Activated CD8-positive, alpha-beta T cell treated with anti-CD3 and anti-CD28 coated beads, Interleukin-2, amount 10 ng/mL, durations not matched to agents 7 days and 5 days (primary cell): ENCODE measurements around the gene FCER1G. TPM values are rescaled to one million over a fixed set of nuclear protein-coding genes. Genes with fewer than 3 reads are reported as not detected.

Experiments
- ATAC-seq: fragments of 150-1000 bp; cut with Tn5 transposase; one replicate; pipeline ENCODE4 v1.10.0; 2021; ENCODE audit warnings: moderate library complexity
- CTCF ChIA-PET: fragments of 350-600 bp; sonication (Branson Sonifier 250); formaldehyde crosslinking; loops from one replicate; lab custom pipeline; 2021; ENCODE audit warnings: antibody characterized with exemption; lab: Charles Lee
- POLR2A ChIA-PET: fragments of 350-600 bp; sonication (Branson Sonifier 250); formaldehyde crosslinking; loops from one replicate; lab custom pipeline; 2021; ENCODE audit warnings: antibody characterized with exemption; lab: Charles Lee
- DNase-seq: peaks from one replicate; pipeline ENCODE4 v3.0.0-alpha.2; 2020
- H3K27ac Mint-ChIP-seq: one replicate; pipeline ENCODE4 v1.8.0; 2021; ENCODE audit warnings: mild to moderate bottlenecking, mixed read lengths
- H3K27me3 Mint-ChIP-seq: one replicate; pipeline ENCODE4 v1.8.0; 2021; ENCODE audit warnings: low read depth, mixed read lengths
- H3K36me3 Mint-ChIP-seq: one replicate; pipeline ENCODE4 v1.8.0; 2021; ENCODE audit warnings: low read depth, mixed read lengths
- H3K4me1 Mint-ChIP-seq: one replicate; pipeline ENCODE4 v1.8.0; 2021; ENCODE audit warnings: low read depth, mixed read lengths
- H3K4me3 Mint-ChIP-seq: one replicate; pipeline ENCODE4 v1.8.0; 2021; ENCODE audit warnings: mild to moderate bottlenecking, mixed read lengths
- H3K9me3 Mint-ChIP-seq: one replicate; pipeline ENCODE4 v1.8.0; 2022; ENCODE audit warnings: mixed read lengths; ENCODE audit not compliant: insufficient read depth
- microRNA-seq: library from miRNA; unstranded; fragments of <30 nt; microRNA quantifications from one replicate; pipeline ENCODE4 v1.2.0, GENCODE V29; 2022
- total RNA-seq, 2 experiments: library from RNA; stranded (reverse); gene quantifications; one replicate each; pipeline ENCODE4 v1.2.3, GENCODE V29; 2021

The FCER1G gene
- total RNA-seq, 2 experiments from 2014 or later = 12.0 to 14.0 TPM

DNA sequence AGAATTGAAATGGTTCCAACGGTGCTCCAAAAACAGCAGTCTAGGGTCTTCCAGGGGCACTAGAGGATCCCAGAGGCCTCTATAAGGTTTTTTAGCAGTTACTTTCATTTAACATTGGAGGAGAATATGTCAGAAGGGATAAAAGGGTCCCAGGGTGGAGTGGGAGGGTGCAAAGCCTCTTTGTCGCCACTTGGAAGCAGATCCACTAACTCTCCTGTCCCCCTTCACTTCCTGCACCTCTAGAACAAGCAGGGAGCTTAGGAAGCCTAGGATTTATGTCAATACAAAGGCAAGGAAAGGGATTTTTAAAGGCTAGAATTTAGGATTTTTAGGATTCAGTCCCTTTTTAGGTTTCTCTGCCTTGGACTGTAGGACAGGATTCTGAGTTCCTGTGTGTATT, 51.7 kb downstream of the FCER1G start:
- no peak for DNase-seq
- H3K4me1 Mint-ChIP-seq = peaks cover 6% of the 10 kb centered on the region
- no peak for ATAC-seq
- peaks cover 12% of the 10 kb centered on the region for H3K27me3 Mint-ChIP-seq
- POLR2A ChIA-PET = interaction anchor here (0.5 to 0.7 kb wide), 2 partner anchors 31 to 233 kb away, joined by 3 read pairs; no protein-coding TSS in a partner anchor
- H3K4me3 Mint-ChIP-seq = no peak overlapping the region
- H3K9me3 Mint-ChIP-seq = no peaks in the 10 kb centered on the region
- CTCF ChIA-PET = interaction anchor here (1.4 kb wide), 1 partner anchor 24 kb away, joined by 5 read pairs; no protein-coding TSS in a partner anchor
- no peak overlapping the region for H3K27ac Mint-ChIP-seq
- H3K36me3 Mint-ChIP-seq = no peaks in the 10 kb centered on the region

DNA sequence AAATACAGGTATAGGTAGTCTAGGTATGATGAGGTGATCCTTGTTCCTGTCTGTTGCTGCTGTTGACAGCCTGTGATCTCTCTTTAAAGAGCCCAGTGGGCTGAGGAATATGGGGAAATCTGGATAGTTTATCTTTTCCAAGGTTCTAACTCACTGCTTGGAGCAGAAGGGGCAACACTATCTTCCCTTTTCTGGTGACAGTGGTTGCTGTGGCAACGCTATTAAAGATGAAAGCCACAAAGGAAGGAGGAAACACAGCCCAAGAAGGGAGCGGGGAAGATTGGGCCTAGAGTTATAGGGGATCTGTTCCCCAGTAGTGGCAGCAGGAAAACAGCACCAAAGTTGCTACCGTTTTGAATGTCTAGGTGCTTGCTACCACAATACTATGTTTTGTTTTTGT, 52.2 kb downstream of the FCER1G start:
- ChIA-PET CTCF (interaction anchor here (1.4 kb wide), 1 partner anchor 24 kb away, joined by 5 read pairs; no protein-coding TSS in a partner anchor), POLR2A (interaction anchor here (0.5 to 0.7 kb wide), 2 partner anchors 32 to 234 kb away, joined by 3 read pairs; no protein-coding TSS in a partner anchor)
- DNase-seq (no peak), ATAC-seq (no peak)
- peaks cover 6% of the 10 kb centered on the region for H3K4me1 Mint-ChIP-seq
- H3K9me3 Mint-ChIP-seq = no peaks in the 10 kb centered on the region
- H3K36me3 Mint-ChIP-seq = no peaks in the 10 kb centered on the region
- H3K27me3 Mint-ChIP-seq = peaks cover 10% of the 10 kb centered on the region
- no peak overlapping the region for H3K4me3 Mint-ChIP-seq
- no peak overlapping the region for H3K27ac Mint-ChIP-seq

Small RNAs within 50 kb of the gene (microRNA-seq; reads per million reads assigned to microRNA genes)
- not detected for gene MIR5187

Other genes starting within 250 kb of the FCER1G start
- 10 to 100 TPM; 13.7 to 18.4 TPM for gene F11R, start 194.1 kb upstream of the FCER1G start, total RNA-seq
- 10 to 100 TPM; 63.2 to 63.3 TPM for gene TSTD1, start 176.3 kb upstream of the FCER1G start, total RNA-seq
- gene USF1, start 169.3 kb upstream of the FCER1G start, total RNA-seq = 10 to 100 TPM; 81.6 to 83.2 TPM
- 100 to 1,000 TPM; 277 to 281 TPM for gene ARHGAP30, start 145.4 kb upstream of the FCER1G start, total RNA-seq
- gene NECTIN4, start 125.7 kb upstream of the FCER1G start, total RNA-seq = not detected
- gene KLHDC9, start 116.9 kb upstream of the FCER1G start, total RNA-seq = under 1 TPM; 0.61 to 0.91 TPM
- gene PFDN2, start 97.3 kb upstream of the FCER1G start, total RNA-seq = 10 to 100 TPM; 66.3 to 68.0 TPM
- gene NIT1, start 97.2 kb upstream of the FCER1G start, total RNA-seq = 10 to 100 TPM; 34.1 to 35.2 TPM
- 10 to 100 TPM; 34.5 to 36.3 TPM for gene DEDD, start 82.6 kb upstream of the FCER1G start, total RNA-seq
- 100 to 1,000 TPM; 103 to 104 TPM for gene UFC1, start 61.3 kb upstream of the FCER1G start, total RNA-seq
- 10 to 100 TPM; 29.2 to 32.0 TPM for gene USP21, start 55.8 kb upstream of the FCER1G start, total RNA-seq
- 10 to 100 TPM; 37.7 to 38.5 TPM for gene PPOX, start 48.9 kb upstream of the FCER1G start, total RNA-seq
- 10 to 100 TPM; 34.2 to 37.0 TPM for gene B4GALT3, start 37.8 kb upstream of the FCER1G start, total RNA-seq
- gene ADAMTS4, start 16.2 kb upstream of the FCER1G start, total RNA-seq = 1 to 10 TPM in 1 of 2 experiments, under 1 TPM in 1; 0.82 to 2.1 TPM
- gene NDUFS2, start 12.9 kb upstream of the FCER1G start, total RNA-seq = 10 to 100 TPM; 73.6 to 76.8 TPM
- gene APOA2, start 8.3 kb downstream of the FCER1G start, total RNA-seq = not detected
- 10 to 100 TPM; 19.1 to 22.0 TPM for gene TOMM40L, start 10.8 kb downstream of the FCER1G start, total RNA-seq
- gene NR1I3, start 22.9 kb downstream of the FCER1G start, total RNA-seq = not detected
- gene PCP4L1, start 43.5 kb downstream of the FCER1G start, total RNA-seq = under 1 TPM; 0.34 to 0.40 TPM
- 1 to 10 TPM; 2.8 to 3.4 TPM for gene MPZ, start 94.7 kb downstream of the FCER1G start, total RNA-seq
- 100 to 1,000 TPM; 151 to 163 TPM for gene SDHC, start 99.1 kb downstream of the FCER1G start, total RNA-seq
- gene CFAP126, start 152.6 kb downstream of the FCER1G start, total RNA-seq = not detected